Non-pigmented ciliary epithelial cell (primary cell): ENCODE results near the gene SLC35D1.
"Not testable (repeated sequence)": the region's sequence is repeated elsewhere in the genome, so short reads cannot be mapped to it uniquely, and the experiment has no call there.

ENCODE experiments used
- DNase-seq: peaks from one replicate; pipeline ENCODE4 v3.0.0-alpha.2; 2010; ENCODE audit warnings: low read depth

SLC35D1 gene

DNA sequence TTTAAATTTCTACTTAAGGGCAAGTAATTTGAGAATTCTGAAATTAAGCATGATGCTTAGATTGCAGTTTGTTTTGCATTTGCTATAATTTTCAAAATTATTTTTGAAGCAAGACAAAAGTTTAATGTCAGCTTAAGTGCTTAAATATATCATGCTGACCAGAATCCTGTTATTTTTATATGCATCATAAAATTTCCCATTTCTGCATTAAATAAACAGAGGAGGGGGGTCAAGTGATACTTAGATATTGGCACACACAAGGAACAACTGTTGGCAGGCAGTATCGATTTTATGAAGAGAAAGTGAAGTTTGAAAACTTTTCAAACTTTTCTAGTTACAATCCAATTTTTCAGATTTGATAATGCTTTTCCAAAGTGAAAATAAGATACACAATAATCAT is 68.1 kb downstream of the SLC35D1 start:
- DNase-seq, result no peak

DNA sequence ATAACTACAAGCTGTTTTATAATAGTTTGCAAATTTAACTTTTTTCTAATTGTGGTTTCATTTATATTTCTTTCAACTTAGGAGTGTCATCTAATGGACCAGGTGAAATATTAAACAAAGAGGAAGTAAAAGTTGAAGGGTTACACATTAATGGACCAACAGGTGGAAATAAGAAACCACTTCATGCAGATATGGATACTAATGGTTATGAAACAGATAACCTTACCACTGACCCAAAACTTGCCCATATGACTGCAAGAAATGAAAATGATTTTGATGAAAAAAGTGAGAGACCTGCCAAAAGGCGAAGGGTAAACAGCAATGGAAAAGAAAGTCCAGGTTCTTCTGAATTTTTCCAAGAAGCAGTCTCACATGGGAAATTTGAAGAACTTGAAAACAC is 69.5 kb downstream of the SLC35D1 start:
- DNase-seq, result no peak

DNA sequence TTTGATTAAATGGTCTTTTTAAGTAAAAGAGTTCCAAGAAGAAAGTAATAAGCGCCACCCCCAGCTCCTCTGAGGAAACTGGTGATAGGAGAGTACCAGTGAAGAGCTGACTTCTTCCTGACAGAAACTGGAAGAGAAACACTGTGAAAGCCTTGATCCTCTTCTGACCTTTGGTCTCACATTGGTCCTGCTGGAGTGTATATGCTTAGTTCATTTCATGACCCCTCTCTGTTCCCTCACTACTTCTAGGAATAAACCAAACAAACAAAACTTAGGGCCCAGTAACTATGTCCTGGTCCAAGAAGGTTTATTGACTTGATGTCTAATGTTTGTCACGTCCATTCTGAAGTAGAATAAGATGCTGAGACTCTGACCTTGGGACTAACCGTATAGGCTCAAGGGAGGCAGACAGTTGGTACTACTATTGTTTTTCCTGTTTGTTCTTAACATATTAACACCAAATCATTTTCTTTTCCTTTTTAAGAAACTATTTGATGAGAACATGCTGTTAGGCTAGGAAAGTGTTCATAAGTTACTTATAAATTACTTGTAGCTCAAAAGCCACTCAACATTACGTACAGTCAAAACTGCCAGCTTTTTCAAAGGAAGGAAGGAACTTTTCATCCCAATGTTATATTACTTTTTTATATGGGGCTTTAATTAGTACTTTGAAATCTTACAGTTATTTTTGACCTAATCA is 71.2 kb downstream of the SLC35D1 start:
- DNase-seq, result no peak

DNA sequence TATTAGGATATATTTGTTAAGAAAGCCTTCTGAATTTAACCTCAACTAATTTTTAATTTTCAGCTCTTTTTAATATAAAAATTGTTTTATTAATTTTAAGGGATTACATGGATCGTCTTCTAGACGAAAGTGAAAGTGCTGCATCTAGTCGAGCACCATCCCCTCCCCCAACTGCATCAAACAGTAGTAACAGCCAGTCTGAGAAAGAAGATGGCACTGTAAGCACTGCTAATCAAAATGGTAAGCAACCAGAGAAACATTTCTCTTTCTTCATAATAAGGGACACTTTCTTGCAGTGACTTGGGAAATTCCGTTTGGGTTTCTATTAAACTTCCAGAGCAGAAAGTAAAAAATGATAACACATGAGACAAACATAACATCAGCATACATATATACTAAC is 72.3 kb downstream of the SLC35D1 start:
- DNase-seq, result no peak

DNA sequence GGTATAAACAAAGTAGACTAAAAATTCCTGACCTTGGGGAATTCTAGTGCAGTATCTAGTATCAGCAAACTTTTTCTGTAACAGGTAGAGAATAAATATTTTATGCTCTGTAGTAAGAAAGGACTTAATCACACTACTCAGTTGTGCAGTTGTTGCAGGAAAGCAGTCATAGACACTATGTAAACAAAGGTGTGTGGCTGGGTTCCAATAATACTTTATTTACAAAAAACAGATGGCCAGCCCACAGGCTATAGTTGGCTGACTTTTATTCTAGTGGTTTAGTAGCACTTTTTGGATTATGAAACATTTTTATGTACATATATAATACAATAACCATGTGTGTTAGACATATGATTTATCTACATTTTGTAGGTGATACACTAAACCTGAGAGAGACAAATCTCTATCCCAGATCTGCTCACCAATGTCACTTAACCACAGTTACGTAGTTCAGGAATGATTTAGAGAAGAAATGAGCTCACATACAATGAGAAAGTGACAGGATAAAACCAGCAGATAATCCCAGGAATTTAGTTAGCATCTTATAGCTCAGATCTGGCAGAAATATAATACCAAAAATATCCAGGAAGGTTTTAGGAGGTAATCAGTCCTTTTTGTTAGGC is 73.1 kb downstream of the SLC35D1 start:
- no peak for DNase-seq

DNA sequence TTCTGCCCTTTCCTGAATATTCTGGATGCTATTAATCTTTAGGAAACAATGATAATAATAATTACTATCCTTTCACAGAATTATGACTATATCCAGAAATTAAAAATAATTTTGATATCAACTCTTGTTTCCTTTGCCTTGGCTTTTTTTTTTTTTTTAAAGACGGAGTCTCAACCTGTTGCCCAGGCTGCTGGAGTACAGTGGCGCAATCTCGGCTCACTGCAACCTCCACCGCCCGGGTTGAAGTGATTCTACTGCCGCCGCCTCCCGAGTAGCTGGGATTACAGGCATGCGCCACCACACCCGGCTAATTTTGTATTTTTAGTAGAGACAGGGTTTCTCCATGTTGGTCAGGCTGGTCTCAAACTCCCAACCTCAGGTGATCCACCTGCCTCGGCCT is 74.3 kb downstream of the SLC35D1 start:
- not testable (repeated sequence) for DNase-seq

DNA sequence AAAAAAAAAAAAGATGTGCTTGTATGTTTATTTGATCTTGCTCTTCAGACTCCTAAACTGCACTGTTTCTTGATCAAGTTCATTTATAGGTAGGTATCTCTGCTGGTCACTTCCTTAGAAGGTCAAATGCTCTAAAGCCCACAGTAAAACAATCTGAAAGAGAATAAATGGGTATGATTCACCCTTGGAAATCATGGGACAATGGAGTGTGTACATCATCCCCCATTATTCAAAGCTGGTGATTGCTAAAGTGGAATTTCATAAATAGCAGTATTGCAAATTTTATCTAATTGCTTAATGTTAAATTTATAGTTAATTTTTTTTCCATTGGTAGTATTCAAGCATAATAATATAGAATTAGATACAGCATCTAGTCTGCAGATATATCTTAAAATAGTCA is 75.7 kb downstream of the SLC35D1 start:
- DNase-seq, result no peak

DNA sequence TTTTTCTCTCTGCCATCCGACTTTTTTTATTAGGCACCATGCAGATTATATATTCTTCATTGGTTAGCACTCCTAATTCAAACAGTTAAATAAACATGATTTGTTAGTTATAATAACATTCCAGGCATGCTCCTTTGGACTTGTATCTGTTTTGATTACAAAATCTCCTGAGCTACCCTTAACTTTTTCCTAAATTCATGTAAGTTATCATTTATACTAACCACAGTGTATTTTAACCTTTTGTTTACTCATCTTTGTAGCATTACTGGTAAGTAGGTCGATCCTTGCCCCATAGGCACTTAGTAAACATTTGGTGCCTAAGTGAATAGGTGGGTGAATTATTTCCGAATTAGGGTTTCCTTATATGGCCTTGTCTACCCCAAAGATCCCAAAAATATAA is 85.4 kb downstream of the SLC35D1 start:
- DNase-seq, result no peak

DNA sequence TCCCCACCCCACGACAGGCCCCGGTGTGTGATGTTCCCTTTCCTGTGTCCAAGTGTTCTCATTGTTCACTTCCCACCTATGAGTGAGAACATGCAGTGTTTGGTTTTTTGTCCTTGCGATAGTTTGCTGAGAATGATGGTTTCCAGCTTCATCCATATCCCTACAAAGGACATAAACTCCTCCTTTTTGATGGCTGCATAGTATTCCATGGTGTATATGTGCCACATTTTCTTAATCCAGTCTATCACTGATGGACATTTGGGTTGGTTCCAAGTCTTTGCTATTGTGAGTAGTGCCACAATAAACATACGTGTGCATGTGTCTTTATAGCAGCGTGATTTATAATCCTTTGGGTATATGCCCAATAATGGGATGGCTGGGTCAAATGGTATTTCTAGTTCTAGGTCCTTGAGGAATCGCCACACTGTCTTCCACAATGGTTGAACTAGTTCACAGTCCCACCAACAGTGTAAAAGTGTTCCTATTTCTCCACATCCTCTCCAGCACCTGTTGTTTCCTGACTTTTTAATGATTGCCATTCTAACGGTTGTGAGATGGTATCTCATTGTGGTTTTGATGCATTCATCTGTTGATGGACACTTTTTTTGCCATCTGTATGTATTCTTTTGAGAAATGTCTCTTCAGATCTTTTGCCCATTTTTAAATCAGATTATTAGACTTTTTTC is 87.6 kb downstream of the SLC35D1 start:
- DNase-seq, result not testable (repeated sequence)

DNA sequence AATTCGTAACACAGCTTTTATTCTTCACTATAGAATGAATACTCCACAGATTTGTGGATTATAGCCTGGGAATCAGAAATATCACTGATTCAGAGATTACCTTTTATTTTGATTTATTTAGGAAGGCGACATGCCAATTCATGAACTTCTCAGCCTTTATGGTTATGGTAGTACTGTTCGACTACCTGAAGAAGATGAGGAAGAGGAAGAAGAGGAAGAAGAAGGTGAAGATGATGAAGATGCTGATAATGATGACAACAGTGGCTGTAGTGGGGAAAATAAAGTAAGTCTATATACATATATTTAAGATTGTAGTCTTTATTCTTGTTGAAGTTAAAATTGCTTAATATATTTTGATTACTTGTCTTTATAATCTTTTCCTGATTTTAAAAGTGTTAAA is 96.0 kb downstream of the SLC35D1 start:
- DNase-seq, result no peak

DNA sequence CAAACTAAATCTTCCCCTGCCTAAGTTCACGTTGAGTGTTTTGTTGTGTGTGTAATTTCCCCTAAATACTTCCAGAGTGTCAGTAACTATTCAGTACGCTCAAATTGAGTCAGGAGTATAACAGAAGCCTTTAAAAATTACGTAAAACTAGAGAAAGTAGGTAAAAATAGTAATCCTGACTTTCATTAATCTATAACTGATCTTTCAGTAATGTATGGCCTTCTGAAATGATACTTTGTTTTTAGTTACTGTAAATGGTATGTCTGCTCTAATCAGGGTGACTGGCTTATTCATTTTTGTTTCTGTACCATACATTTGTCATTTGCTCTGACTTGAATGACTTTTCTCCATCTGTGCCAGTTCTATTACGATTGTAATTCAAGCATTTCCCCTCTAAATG is 99.7 kb downstream of the SLC35D1 start:
- no peak for DNase-seq

DNA sequence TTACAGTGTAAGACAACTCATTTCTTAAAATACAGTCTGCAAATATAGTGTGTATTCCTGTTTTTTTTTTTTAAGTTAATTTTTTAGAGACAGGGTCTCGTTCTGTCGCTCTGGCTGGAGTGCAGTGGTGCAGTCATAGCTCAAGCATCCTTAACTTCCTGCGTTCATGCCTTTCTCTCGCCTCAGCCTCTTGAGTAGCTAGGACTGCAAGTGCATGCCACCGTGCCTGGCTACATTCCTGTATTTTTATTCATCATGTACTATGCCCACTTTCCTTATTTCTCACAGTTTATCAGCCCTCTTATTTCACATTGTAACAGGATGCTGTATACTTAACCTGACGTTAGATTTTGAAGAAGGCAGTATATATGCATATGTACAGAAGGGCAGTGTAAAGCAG is 102.4 kb downstream of the SLC35D1 start:
- peak; percentile 87 for DNase-seq
